Measurements from ENCODE around the gene MARVELD2. TPM values are rescaled to one million over a fixed set of nuclear protein-coding genes. Genes with fewer than 3 reads are reported as not detected.
"Not testable (repeated sequence)": the region's sequence is repeated elsewhere in the genome, so short reads cannot be mapped to it uniquely, and the experiment has no call there.

MARVELD2 gene
- total RNA-seq, 4 donors from 2014 or later = 12.4 to 24.5 (median 18.2) TPM

DNA sequence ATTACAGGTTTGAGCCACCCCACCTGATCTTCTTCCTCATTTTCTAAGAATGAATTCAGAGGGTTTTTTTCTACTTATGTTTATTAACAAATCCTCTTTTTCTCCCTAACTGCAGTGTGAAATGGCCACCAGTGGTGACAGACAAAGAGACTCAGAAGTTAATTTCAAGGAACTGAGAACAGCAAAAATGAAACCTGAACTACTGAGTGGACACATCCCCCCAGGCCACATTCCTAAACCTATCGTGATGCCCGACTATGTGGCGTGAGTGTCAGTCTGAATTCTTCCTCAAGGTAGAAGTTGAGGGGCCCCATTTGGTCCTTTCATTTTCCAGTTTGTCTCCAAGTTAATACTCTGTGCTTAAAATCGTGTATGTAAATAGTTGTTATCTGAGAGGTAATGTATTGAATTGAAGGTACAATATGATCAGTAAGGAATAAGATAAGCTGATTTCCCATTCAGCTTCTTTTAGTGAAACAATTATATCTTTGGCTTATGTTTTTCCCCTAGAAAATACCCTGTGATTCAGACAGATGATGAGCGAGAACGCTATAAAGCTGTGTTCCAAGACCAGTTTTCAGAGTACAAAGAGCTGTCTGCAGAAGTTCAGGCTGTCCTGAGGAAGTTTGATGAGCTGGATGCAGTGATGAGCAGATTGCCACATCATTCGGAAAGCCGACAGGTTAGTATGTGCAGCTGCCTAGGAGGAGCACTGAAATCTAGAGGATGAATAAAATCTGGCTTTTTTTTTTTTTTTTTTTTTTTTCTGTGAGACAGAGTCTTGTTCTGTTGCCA, 17.7 kb downstream of the MARVELD2 start:
- peaks cover 0 to 51% (median 0%) of the 10 kb centered on the region in 3 donors for H3K36me3 ChIP-seq
- H3K27me3 ChIP-seq = no peaks in the 10 kb centered on the region
- intact Hi-C loops (cut with DNase I) = no loop called here
- no peak overlapping the region for H3K27ac ChIP-seq
- peaks cover 0 to 8% (median 0%) of the 10 kb centered on the region in 3 donors for H3K4me1 ChIP-seq
- H3K4me3 ChIP-seq = no peak overlapping the region
- no peaks in the 10 kb centered on the region for H3K9me3 ChIP-seq
- 83 to 87% methylated on average over 8 of the region's 8 CpGs for WGBS, 2 donors
- TF ChIP-seq POLR2A (IDR thresholded peaks at IDR 0.05) = no peak
- TF ChIP-seq, protein P1, sequence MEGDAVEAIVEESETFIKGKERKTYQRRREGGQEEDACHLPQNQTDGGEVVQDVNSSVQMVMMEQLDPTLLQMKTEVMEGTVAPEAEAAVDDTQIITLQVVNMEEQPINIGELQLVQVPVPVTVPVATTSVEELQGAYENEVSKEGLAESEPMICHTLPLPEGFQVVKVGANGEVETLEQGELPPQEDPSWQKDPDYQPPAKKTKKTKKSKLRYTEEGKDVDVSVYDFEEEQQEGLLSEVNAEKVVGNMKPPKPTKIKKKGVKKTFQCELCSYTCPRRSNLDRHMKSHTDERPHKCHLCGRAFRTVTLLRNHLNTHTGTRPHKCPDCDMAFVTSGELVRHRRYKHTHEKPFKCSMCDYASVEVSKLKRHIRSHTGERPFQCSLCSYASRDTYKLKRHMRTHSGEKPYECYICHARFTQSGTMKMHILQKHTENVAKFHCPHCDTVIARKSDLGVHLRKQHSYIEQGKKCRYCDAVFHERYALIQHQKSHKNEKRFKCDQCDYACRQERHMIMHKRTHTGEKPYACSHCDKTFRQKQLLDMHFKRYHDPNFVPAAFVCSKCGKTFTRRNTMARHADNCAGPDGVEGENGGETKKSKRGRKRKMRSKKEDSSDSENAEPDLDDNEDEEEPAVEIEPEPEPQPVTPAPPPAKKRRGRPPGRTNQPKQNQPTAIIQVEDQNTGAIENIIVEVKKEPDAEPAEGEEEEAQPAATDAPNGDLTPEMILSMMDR (IDR thresholded peaks at IDR 0.05) = no peak
- DNase-seq = no peak

DNA sequence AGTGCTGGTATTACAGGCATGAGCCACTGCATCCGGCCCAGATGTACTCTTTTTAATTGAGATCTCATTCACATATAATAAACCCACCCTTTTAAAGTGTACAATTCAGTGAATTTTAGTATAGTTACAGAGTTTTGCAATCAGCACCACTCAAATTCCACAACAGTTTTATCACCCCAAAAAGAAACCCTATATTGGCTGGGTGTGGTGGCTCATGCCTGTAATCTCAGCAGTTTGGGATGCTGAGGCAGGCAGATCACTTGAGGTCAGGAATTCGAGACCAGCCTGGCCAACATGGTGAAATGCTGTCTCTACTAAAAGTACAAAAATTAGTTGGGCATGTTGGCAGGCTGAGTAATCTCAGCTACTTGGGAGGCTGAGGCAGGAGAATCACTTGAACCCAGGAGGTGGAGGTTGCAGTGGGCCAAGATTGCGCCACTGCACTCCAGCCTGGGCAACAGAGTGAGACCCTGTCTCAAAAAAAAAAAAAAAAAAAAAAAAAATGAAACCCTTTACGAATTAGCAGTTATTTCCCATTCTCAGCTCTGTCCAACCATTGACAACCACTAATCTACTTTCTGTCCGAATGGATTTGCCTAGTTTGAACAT, 20.5 kb downstream of the MARVELD2 start:
- H3K27me3 ChIP-seq; H3K4me3 ChIP-seq; H3K4me1 ChIP-seq; H3K27ac ChIP-seq; H3K9me3 ChIP-seq; intact Hi-C loops (cut with DNase I); DNase-seq: not testable (repeated sequence)
- WGBS, 2 donors = 87 to 96% methylated on average over 5 of the region's 5 CpGs
- peaks cover 0 to 51% (median 0%) of the 10 kb centered on the region in 3 donors for H3K36me3 ChIP-seq

DNA sequence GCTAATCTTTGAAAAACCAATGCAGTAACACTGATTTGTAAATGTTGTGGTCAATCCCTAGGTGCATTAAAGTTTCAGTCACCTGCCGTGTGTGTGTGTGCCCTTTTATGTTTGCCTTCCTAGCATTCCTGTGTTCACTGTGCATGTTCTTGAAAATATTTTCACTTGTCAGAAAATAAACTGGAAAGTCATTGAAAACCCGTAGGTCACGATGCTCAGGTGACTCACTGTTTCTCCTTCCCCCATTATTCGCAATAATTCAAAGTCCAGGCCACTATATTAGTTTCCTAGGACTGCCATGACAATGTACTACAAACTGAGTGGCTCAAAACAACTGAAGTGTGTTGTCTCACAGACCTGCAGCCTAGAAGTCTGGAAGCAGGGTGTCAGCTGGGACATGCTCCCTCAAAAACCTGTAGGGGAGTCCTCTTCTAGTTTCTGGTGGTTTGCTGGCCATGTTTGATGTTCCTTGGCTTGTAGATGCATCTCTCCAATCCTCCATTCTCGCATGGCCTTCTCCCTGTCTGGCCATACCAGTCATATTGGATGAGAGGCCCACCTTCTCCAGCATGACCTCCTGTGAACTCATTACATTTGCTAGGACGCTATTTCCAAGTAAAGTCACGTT, 29.3 kb downstream of the MARVELD2 start:
- WGBS, 2 donors = 92 to 94% methylated on average over 7 of the region's 7 CpGs
- DNase-seq = no peak

DNA sequence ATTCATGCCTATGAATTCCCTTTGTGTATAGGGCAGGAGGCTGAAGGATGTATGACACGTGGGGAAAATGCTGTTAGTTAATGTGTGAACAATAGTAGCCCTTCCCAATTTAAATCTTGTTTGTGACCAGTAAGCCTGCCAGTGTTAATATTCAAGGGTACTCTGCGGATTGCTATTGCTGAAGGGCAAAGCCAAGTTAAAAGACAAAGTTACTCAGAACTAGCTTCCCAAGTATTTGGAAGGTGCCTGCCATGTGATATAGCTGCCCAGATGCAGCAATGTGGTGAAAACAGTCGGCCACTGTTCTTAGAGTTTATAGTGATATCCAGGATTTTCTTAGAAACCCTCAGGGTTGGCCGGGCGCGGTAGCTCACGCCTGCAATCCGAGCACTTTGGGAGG, 34.6 kb downstream of the MARVELD2 start:
- Histone ChIP-seq H3K4me1 (peaks cover 0 to 5% (median 0%) of the 10 kb centered on the region in 3 donors), H3K36me3 (no peaks in the 10 kb centered on the region), H3K9me3 (no peaks in the 10 kb centered on the region), H3K27me3 (no peaks in the 10 kb centered on the region), H3K27ac (no peak overlapping the region), H3K4me3 (no peak overlapping the region)
- TF ChIP-seq POLR2A (IDR thresholded peaks at IDR 0.05) = no peak
- TF ChIP-seq, protein P1 (IDR thresholded peaks at IDR 0.05) = no peak
- intact Hi-C loops (cut with DNase I) = no loop called here
- WGBS, 2 donors = 81 to 95% methylated on average over 7 to 8 of the region's 8 CpGs
- no peak for DNase-seq

More for the DNA sequence above, 29.3 kb downstream of the MARVELD2 start:
- no peak for TF ChIP-seq POLR2A (IDR thresholded peaks at IDR 0.05)
- TF ChIP-seq, protein P1 (IDR thresholded peaks at IDR 0.05) = no peak
- H3K4me3 ChIP-seq = no peak overlapping the region
- no peaks in the 10 kb centered on the region for H3K4me1 ChIP-seq
- H3K27me3 ChIP-seq = no peaks in the 10 kb centered on the region
- no peak overlapping the region for H3K27ac ChIP-seq
- H3K36me3 ChIP-seq = peaks cover 0 to 28% (median 0%) of the 10 kb centered on the region in 3 donors
- H3K9me3 ChIP-seq = no peaks in the 10 kb centered on the region
- intact Hi-C loops (cut with DNase I) = no loop called here

DNA sequence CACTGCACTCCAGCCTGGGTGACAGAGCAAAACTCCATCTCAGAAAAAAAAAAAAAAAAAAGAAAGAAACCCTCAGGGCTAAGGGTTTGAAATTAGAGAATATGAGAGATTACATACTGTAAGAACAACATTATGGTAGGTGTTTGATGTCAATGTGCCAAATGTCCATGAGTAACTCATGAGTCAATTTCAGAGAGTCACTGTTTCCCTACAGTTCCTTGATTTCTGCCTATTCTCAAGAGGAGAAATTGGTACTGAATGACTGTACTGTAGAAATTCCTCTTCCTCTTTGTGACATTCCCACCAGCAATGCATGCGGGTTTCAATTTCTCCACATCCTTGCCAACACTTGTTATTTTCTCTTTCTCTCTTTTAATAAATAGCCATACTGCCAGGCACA, 35.2 kb downstream of the MARVELD2 start:
- Histone ChIP-seq H3K4me1 (peaks cover 0 to 10% (median 0%) of the 10 kb centered on the region in 3 donors), H3K9me3 (no peaks in the 10 kb centered on the region), H3K36me3 (no peaks in the 10 kb centered on the region), H3K4me3 (no peak overlapping the region), H3K27ac (no peak overlapping the region), H3K27me3 (no peaks in the 10 kb centered on the region)
- intact Hi-C loops (cut with DNase I) = no loop called here
- no peak for DNase-seq
- WGBS, 2 donors = 19 to 50% methylated on average over 1 of the region's 1 CpG
- no peak for TF ChIP-seq POLR2A (IDR thresholded peaks at IDR 0.05)
- TF ChIP-seq, protein P1 (IDR thresholded peaks at IDR 0.05) = no peak

DNA sequence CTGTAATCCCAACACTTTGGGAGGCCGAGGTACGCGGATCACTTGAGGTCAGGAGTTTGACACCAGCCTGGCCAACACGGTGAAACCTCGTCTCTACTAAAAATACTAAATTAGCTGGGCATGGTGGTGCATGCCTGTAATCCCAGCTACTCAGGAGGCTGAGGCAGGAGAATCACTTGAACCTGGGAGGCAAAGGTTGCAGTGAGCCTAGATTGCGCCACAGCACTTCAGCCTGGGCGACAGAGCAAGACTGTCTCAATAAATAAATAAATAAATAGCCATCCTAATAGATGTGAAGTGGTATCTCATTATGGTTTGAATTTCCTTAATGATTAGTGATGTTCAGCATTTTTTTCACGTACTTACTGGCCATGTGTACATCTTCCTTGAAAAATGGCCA, 35.6 kb downstream of the MARVELD2 start:
- H3K4me1 ChIP-seq; H3K9me3 ChIP-seq; DNase-seq; H3K27ac ChIP-seq; H3K36me3 ChIP-seq; H3K27me3 ChIP-seq; H3K4me3 ChIP-seq; intact Hi-C loops (cut with DNase I): not testable (repeated sequence)
- 81 to 90% methylated on average over 8 of the region's 8 CpGs for WGBS, 2 donors

Data from esophagus squamous epithelium (tissue), 5 donors.